RWPE1 (cell line): ENCODE data around the gene SND1.

Experiments
- CTCF ChIA-PET: fragments of 350-600 bp; sonication (Branson Sonifier 250); formaldehyde crosslinking; extraction: SDS; loops from one replicate; lab custom pipeline; 2021; lab: Yijun Ruan, JAX
- POLR2A ChIA-PET: fragments of 400-600 bp; formaldehyde crosslinking; extraction: SDS; loops from one replicate; lab custom pipeline; 2020; ENCODE audit warnings: antibody characterized with exemption; ENCODE audit not compliant: low non-redundant PET; lab: Yijun Ruan, JAX
- DNase-seq: peaks from one replicate; pipeline ENCODE4 v3.0.0; 2012; ENCODE audit warnings: low spot score
- H3K27ac ChIP-seq: fragments of 450-650 bp; 2 replicates; pipeline ENCODE4 v1.5.1; 2017
- TF ChIP-seq, protein P1 (sequence below): fragments of 450-650 bp; conservative IDR thresholded peaks from 2 replicates; pipeline ENCODE4 v1.5.1; 2017; ENCODE audit warnings: low read depth, mild to moderate bottlenecking

The SND1 gene

GRCh38 chr7:128010391-128011127, 358.6 kb downstream of the SND1 start:
- no peak for DNase-seq
- CTCF ChIA-PET = no interaction called here
- TF ChIP-seq, protein P1, sequence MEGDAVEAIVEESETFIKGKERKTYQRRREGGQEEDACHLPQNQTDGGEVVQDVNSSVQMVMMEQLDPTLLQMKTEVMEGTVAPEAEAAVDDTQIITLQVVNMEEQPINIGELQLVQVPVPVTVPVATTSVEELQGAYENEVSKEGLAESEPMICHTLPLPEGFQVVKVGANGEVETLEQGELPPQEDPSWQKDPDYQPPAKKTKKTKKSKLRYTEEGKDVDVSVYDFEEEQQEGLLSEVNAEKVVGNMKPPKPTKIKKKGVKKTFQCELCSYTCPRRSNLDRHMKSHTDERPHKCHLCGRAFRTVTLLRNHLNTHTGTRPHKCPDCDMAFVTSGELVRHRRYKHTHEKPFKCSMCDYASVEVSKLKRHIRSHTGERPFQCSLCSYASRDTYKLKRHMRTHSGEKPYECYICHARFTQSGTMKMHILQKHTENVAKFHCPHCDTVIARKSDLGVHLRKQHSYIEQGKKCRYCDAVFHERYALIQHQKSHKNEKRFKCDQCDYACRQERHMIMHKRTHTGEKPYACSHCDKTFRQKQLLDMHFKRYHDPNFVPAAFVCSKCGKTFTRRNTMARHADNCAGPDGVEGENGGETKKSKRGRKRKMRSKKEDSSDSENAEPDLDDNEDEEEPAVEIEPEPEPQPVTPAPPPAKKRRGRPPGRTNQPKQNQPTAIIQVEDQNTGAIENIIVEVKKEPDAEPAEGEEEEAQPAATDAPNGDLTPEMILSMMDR = no peak
- H3K27ac ChIP-seq = no peak overlapping the region
- POLR2A ChIA-PET = no interaction called here

DNA sequence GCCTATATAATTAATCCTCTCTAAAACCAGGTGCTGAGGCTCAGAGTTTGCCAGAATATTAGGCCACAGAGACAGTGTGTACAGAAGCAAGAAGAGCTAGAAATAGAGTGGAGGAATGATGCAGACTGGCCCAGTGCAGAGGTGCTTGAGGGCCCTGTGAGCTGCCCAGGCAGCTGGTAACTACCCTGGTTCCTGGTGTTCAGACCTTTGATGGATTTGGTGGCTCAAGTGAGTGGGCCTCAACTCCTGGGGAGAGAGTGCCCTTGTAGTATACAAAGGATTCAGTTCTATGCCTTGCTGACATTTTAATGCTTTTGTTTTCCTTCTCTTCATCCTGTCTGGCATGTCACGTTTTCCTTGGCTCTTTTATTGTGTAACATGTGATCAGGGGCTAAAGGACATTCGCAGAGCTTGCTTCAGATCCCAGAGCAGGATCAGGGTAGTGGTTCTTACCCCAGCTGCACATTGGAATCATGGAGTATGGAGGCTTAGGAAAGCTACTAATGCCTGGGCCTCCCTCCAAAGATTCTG, 359.2 kb downstream of the SND1 start:
- TF ChIP-seq, protein P1 = no peak
- H3K27ac ChIP-seq = no peak overlapping the region
- POLR2A ChIA-PET = no interaction called here
- CTCF ChIA-PET = interaction anchor here (0.6 to 0.7 kb wide), 2 partner anchors 9 to 131 kb away, joined by 3 to 6 read pairs; no protein-coding TSS in a partner anchor
- no peak for DNase-seq

- ChIA-PET POLR2A (no interaction called here), CTCF (no interaction called here)
- DNase-seq = no peak
- TF ChIP-seq, protein P1 = no peak
- H3K27ac ChIP-seq = peak overlapping the region; percentile 66
Measured at GRCh38 chr7:128014811-128015210, 362.8 kb downstream of the SND1 start.

GRCh38 chr7:128017460-128017859, 365.5 kb downstream of the SND1 start:
- peak overlapping the region; percentile 49 for H3K27ac ChIP-seq
- ChIA-PET POLR2A (no interaction called here), CTCF (interaction anchor here (0.6 kb wide), 1 partner anchor 35 kb away, joined by 4 read pairs; no protein-coding TSS in a partner anchor)
- DNase-seq = no peak
- TF ChIP-seq, protein P1 = no peak

GRCh38 chr7:128017862-128018845, 366.2 kb downstream of the SND1 start:
- CTCF ChIA-PET = interaction anchor here (0.6 to 0.7 kb wide), 2 partner anchors 35 to 45 kb away, joined by 4 read pairs; no protein-coding TSS in a partner anchor
- peak; percentile 19 for DNase-seq
- peak overlapping the region; percentile 49 for H3K27ac ChIP-seq
- POLR2A ChIA-PET = no interaction called here
- TF ChIP-seq, protein P1 = no peak

DNA sequence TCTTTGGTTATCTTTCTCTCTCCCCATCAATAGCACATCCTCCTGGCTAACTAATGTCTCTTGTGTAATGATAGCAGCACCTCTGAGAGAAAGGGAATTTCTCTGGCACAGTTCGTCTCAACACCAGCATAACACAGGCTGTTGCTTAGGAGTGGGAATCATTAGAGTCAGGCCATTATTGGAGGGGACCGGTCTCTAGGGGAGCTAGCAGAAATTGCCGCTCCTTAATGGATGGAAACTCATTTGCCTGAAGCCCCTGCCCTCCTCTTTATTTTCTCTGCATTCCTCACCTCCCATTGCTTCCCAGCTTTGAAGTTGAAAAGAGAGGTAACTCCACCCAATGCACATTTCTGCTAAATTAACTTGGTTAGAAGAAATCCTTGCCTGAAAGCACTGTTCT, 367.3 kb downstream of the SND1 start:
- no peak for DNase-seq
- TF ChIP-seq, protein P1 = no peak
- H3K27ac ChIP-seq = no peak overlapping the region
- POLR2A ChIA-PET = no interaction called here
- CTCF ChIA-PET = interaction anchor here (0.7 kb wide), 2 partner anchors 46 to 228 kb away, joined by 3 to 4 read pairs; no protein-coding TSS in a partner anchor
